ENCODE results near the gene CALML5.
"Not testable (repeated sequence)": the region's sequence is repeated elsewhere in the genome, so short reads cannot be mapped to it uniquely, and the experiment has no call there.

Gene CALML5

DNA sequence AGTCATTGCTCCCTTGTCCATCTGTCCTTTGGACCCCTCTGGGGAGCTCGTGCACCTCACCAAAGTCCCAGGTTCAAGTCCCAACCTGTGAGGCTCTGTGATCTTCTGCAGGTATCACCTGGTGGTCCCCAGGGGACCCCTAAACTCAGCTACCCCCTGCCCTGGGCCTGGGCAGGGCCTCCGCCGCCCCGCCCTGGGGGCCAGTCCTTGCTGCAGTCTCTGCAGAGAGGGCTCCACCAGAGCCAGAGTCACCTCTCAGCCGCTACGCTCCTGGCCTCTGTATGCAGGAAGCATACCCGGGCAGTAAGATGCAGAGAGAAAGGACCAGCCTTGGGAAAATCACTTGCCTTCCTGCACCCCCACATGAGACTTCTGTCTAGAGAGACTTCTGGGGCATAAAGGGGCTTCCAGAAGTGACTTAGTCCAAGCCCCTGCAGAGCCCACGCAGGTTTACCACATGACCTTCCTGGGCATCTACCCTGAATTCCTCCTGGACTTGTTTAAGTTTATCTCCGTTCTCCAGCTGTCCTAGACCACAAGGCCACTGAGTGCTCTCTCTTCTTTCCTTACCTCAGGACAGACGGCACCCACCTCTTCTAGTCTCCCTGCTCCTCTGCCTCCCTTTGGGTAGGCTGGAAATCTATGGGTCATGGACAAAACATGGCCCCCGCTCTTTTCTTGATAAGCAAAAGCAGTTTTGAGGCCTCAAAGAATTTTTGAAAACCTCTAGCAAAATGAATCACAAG, 21.2 kb downstream of the CALML5 start:
- TF ChIP-seq, protein P1, sequence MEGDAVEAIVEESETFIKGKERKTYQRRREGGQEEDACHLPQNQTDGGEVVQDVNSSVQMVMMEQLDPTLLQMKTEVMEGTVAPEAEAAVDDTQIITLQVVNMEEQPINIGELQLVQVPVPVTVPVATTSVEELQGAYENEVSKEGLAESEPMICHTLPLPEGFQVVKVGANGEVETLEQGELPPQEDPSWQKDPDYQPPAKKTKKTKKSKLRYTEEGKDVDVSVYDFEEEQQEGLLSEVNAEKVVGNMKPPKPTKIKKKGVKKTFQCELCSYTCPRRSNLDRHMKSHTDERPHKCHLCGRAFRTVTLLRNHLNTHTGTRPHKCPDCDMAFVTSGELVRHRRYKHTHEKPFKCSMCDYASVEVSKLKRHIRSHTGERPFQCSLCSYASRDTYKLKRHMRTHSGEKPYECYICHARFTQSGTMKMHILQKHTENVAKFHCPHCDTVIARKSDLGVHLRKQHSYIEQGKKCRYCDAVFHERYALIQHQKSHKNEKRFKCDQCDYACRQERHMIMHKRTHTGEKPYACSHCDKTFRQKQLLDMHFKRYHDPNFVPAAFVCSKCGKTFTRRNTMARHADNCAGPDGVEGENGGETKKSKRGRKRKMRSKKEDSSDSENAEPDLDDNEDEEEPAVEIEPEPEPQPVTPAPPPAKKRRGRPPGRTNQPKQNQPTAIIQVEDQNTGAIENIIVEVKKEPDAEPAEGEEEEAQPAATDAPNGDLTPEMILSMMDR (IDR thresholded peaks at IDR 0.05; ENCODE audit: low read depth, low read length) = no peak
- no peak for DNase-seq (ENCODE audit: low read depth in 2 of 2)
- no peak overlapping the region for H3K4me3 ChIP-seq (replicated peaks in 1 of 2; ENCODE audit: low read depth in 2 of 2, low read length in 2 of 2)

DNA sequence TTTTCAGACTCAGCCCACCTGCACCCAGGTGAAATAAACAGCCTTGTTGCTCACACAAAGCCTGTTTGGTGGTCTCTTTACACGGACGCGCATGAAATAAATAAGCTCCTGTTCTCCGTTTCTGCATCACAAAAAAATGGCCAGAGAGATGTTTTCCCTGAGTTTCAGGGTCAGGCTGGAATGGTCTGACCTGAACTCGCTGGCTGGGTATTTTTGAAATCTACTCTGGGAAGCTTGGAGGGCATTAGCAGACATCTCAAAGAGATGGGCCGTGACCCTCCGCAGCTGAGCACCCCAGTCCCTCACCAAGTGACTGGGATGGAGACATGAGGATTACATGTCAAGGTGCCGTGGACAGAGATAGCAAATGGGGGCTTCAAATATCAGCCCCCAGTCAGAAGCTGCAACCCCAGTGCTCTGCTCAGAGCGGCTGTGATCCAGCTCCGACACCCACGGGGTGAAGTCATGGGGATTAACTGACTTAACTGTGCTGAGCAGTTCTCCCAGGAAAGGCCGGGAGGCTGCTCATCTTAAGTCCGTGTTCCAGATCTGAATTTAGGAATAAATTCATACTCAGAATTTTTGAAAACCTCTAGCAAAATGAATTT, 22.3 kb downstream of the CALML5 start:
- TF ChIP-seq, protein P1 (IDR thresholded peaks at IDR 0.05; ENCODE audit: low read depth, low read length) = no peak
- H3K4me3 ChIP-seq (replicated peaks in 1 of 2; ENCODE audit: low read depth in 2 of 2, low read length in 2 of 2) = no peak overlapping the region
- no peak for DNase-seq (ENCODE audit: low read depth in 2 of 2)

DNA sequence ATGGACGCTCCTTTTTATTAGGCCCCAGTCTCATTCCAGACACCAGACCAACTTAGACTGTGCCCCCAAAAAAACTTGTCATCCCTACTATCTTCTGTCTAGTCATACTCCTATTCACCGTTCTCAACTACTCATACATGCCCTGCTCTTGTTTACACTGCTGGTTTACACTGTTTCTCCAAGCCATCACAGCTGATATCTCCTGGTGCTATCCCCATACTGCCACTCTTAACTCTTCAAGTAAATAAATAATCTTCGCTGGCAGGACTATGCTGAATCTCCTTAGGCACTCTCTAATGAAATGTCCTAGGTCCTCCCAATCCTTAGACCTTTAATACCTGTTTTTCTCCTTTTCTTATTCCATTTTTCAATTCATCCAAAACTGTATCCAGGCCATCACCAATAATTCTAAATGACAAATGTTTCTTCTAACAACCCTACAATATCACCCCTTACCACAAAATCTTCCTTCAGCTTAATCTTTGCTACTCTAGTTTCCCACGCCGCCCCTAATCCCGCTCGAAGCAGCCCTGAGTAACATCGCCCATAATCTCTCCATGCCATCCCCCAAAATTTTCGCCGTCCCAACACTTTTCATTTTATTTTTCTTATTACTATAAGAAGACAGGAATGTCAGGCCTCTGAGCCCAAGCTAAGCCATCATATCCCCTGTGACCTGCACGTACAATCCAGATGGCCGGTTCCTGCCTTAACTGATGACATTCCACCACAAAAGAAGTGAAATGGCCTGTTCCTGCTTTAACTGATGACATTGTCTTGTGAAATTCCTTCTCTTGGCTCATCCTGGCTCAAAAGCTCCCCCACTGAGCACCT, 23.2 kb downstream of the CALML5 start:
- DNase-seq (ENCODE audit: low read depth in 2 of 2); H3K4me3 ChIP-seq (replicated peaks in 1 of 2; ENCODE audit: low read depth in 2 of 2, low read length in 2 of 2): not testable (repeated sequence)

DNA sequence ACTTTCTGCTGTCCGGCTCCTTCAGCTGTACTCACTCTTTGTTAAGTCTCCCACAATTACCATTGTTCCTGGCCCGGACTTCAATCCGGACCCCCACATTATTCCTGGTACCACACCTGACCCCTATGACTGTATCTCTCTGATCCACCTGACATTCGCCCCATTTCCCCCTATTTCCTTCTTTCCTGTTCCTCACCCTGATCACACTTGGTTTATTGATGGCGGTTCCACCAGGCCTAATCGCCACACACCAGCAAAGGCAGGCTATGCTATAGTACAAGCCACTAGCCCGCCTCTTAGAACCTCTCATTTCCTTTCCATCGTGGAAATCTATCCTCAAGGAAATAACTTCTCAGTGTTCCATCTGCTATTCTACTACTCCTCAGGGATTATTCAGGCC, 24.3 kb downstream of the CALML5 start:
- not testable (repeated sequence) for DNase-seq (ENCODE audit: low read depth in 2 of 2); H3K4me3 ChIP-seq (replicated peaks in 1 of 2; ENCODE audit: low read depth in 2 of 2, low read length in 2 of 2)

DNA sequence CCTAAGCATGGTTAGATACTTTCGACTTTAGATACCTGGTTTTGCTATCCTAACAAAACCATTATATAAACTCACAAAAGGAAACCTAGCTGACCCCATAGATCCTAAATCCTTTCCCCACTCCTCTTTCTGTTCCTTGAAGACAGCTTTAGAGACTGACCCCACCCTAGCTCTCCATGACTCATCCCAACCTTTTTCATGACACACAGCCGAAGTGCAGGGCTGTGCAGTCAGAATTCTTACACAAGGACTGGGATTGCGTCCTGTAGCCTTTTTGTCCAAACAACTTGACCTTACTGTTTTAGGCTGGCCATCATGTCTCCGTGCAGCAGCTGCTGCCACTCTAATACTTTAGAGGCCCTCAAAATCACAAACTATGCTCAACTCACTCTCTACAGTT, 24.7 kb downstream of the CALML5 start:
- not testable (repeated sequence) for H3K4me3 ChIP-seq (replicated peaks in 1 of 2; ENCODE audit: low read depth in 2 of 2, low read length in 2 of 2)
- peak; percentile 15 to 54 for DNase-seq (ENCODE audit: low read depth in 2 of 2)

DNA sequence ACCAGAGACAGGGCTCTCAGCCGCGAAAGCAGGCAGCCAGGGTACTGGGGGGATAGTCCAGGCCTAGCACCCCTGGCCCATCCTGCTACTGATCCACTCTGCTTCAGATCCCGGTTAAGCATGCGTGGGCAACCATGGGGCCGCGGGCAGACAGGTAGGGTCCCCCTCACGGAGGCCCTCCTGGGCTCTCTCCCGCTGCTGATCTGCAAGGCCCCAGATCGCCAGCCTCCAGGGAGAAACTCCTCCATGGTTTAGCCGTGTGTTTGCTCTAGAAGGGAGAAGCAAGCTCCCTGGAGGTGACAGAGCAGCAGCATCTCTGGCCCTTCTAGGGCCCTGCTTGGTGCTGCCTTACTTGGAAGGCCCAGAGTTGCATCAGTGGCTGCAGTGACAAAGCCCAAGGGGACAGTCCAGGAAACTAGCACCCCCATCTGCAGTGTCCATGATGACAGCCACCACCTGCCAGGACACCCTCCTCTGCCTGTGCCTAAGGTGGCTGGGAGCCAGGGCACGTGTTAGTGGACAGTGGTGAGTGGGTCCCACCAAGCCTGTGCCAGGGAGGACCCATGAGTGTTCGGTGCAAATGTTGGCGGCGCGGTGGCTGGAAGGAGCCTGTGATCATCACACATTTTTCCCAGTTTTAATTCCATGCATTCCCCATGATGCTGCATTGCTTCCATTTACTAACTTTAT, 29.2 kb downstream of the CALML5 start:
- DNase-seq (ENCODE audit: low read depth in 2 of 2) = no peak
- H3K4me3 ChIP-seq (replicated peaks in 1 of 2; ENCODE audit: low read depth in 2 of 2, low read length in 2 of 2) = no peak overlapping the region
- TF ChIP-seq, protein P1 (IDR thresholded peaks at IDR 0.05; ENCODE audit: low read depth, low read length) = no peak

DNA sequence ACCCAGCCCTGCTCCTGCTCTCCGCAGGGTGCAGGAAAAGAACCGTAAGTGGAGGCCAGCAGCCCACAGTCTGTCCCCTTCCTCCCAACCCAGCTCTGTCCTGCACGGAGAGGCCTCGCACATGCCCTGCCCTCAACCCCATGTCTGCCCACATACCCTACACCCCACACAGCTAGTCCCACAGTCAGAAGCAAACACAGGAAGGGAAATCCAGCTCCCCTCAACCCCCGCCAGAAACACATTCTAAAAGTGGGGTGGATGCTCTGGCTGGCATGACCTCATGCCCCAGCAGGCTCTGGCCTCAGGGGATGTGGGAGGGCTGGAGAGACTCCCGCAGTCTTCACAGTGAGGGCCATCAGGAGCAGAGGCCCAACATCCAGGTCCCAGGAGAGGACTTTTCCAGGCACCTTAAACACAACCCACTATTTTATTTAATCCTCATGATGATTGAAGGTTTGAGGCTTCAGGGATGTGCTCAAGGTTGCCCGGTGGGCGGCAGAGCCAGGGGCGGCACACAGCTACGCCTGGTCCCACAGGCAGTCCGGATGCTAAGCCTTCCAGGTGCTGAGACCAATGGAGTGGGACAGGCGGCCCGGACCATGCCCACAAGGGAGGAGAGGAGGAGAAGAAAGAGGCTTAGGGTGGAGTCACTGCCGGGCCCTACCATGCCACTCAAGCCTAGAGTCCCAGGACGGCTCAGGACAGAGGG, 29.9 kb downstream of the CALML5 start:
- DNase-seq (ENCODE audit: low read depth in 2 of 2) = no peak
- H3K4me3 ChIP-seq (replicated peaks in 1 of 2; ENCODE audit: low read depth in 2 of 2, low read length in 2 of 2) = no peak overlapping the region
- TF ChIP-seq, protein P1 (IDR thresholded peaks at IDR 0.05; ENCODE audit: low read depth, low read length) = no peak
